Ramos (cell line): ENCODE data around the gene KLHDC9.

Source experiments
- in situ Hi-C: fragments of 300-500 bp; cut with MboI; formaldehyde crosslinking; loops from one replicate; pipeline ENCODE4 v1.14.3; 2022; ENCODE audit warnings: low sequenced_read_pairs; ENCODE audit not compliant: unreplicated experiment

Gene KLHDC9

GRCh38 chr1:161074676-161075368 is 23.3 kb upstream of the KLHDC9 start:
- in situ Hi-C loops = no loop called here

- in situ Hi-C loops = no loop called here
Observed at GRCh38 chr1:161076410-161076809, 21.8 kb upstream of the KLHDC9 start.

DNA sequence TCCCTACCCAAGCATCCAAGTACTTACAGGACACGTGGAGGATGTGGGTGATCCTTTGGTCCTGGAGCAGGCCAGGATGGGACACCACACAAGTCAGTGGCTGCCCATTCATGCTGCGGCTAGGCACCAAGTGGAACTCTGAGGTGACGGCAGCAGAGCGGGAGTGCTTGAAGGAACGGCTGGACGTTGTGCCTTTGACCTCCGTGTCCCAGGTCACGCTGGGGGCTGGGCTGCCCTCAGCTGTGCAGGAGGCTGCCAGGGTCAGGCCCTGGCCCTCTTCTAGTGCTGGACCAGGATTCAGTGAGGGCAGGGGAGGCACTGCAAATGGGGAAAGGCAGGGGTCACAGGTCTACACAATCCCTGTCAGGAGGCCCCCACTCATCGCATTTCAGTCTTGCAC is 20.7 kb upstream of the KLHDC9 start:
- in situ Hi-C loops = no loop called here

- in situ Hi-C loops = no loop called here
Observed at GRCh38 chr1:161079436-161080110, 18.6 kb upstream of the KLHDC9 start.

- in situ Hi-C loops = no loop called here
Observed at GRCh38 chr1:161080441-161081405, 17.4 kb upstream of the KLHDC9 start.

DNA sequence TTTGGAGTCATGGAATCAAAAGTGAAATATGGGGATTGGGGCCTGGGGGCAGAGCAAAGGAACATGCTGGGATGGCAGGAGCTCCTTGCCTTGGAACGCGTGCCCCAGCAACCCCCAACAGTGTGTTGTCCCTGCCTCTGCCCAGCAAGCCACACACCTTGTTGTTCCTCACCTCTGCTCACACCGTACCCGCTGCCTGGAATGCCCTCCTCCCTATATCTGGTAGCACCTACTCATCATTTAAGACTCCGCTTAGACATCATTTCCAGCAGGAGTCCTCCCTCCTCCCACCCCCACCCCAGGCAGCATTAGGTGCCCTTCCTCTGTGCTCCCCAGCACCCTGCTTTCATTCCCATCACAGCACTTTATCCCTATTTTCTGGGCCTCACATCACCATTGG is 16.6 kb upstream of the KLHDC9 start:
- in situ Hi-C loops = no loop called here

- in situ Hi-C loops = no loop called here
Observed at GRCh38 chr1:161082483-161082882, 15.7 kb upstream of the KLHDC9 start.

DNA sequence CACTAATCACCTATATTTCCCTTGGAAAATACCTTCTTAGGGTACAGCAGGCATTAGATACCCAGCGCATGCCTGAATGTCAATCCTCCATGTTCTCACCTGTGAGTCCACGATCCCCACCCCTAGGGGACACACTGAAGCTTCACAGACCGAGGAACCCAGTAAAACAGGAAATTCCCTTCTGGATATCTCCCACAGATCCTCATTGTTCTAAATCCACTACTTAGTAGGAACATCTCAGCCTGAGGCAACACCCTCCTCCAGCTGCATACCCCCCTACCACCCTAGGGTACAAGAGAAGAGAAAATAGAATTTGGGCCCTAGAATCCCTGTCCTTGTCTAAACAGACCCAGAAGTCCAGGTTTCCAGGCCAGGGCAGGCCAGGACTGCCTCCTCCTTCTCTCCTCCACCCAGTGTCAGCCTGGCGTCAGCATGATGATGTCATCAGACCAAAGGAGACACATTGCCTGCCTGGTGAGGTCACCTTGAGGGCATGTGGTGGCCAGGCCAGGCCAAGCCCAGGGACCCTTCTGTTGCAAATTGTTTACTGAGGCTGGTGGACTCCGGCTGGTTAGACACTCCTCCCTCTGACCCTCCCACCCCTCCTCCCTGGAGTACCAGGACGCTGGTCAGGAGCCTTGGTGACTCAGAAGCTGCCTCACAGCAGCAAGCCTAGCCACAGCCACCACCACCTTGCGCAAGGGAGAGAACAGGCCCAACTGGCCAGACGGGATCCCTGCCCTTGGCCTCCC is 15.0 kb upstream of the KLHDC9 start:
- in situ Hi-C loops = no loop called here

GRCh38 chr1:161083748-161084596 is 14.2 kb upstream of the KLHDC9 start:
- in situ Hi-C loops = no loop called here

GRCh38 chr1:161084597-161084988 is 13.6 kb upstream of the KLHDC9 start:
- in situ Hi-C loops = no loop called here

- in situ Hi-C loops = no loop called here
Observed at GRCh38 chr1:161085165-161085564, 13.0 kb upstream of the KLHDC9 start.

GRCh38 chr1:161086457-161086856 is 11.7 kb upstream of the KLHDC9 start:
- in situ Hi-C loops = no loop called here

GRCh38 chr1:161088587-161089110 is 9.5 kb upstream of the KLHDC9 start:
- in situ Hi-C loops = no loop called here

DNA sequence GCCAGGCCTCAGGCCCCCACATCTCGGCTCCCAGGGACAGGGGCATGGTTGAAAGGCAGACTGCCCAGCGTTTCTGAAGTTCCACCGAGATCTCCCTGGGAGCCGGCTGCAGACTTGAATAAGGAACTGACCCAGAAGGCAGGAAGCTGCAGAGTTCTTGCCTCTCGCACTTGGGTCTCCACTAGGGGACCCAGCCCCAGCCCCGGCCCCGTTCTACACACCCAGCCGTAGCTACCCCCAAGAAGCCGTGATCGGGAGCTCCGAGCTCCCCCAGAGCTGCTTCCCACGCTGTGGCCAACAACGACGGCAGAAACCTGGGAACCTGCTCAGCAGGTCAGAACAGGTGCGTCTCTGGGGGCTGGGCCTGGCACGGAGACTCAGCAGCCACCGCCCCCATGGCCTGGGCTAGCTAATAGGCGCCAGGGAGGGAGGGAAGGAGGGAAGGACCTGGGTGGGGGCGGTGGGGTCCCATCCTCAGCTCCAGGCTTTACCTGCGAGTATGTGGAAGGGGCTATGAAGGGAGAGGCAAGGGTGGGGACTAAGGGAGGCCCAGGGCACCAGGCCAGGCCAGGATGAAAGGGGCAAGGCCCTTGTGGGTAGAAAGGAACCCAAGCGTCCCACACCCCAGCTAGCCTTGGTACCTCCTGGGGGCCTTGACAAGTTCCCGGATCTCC is 8.8 kb upstream of the KLHDC9 start, which contains the start of gene NECTIN4:
NECTIN4 (minus strand) TSS at position 308 of the 674 bp plus-strand sequence; CDS start at position 46, 262 bp downstream.
- in situ Hi-C loops = no loop called here

GRCh38 chr1:161089938-161090337 is 8.2 kb upstream of the KLHDC9 start:
- in situ Hi-C loops = loop anchor here (10.0 kb wide), 1 partner anchor 95 kb away; no protein-coding TSS in a partner anchor

GRCh38 chr1:161090617-161091016 is 7.5 kb upstream of the KLHDC9 start:
- in situ Hi-C loops = loop anchor here (10.0 kb wide), 1 partner anchor 96 kb away; no protein-coding TSS in a partner anchor

DNA sequence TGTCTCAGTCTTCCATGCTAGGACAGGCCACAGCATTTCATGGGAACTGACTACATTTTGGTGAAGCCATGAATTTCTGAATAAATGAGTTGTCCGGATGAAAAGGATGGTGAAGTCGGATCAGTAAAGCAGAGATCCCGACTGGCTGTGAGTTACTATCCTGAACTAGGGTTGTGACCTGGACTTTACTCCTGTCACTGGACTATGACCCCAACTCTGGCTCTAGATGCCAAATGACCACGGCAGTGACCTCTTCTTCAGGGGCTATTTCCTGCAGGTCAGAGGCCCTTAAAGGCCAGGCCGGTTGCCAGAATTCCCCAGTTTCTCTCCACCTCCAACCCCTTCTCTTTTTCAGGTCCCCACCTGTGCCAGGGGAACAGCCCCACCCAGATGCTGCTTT is 7.1 kb upstream of the KLHDC9 start:
- in situ Hi-C loops = loop anchor here (10.0 kb wide), 1 partner anchor 96 kb away; no protein-coding TSS in a partner anchor
